Measurements from ENCODE around the gene SETSIP.

- TF ChIP-seq, protein P1, sequence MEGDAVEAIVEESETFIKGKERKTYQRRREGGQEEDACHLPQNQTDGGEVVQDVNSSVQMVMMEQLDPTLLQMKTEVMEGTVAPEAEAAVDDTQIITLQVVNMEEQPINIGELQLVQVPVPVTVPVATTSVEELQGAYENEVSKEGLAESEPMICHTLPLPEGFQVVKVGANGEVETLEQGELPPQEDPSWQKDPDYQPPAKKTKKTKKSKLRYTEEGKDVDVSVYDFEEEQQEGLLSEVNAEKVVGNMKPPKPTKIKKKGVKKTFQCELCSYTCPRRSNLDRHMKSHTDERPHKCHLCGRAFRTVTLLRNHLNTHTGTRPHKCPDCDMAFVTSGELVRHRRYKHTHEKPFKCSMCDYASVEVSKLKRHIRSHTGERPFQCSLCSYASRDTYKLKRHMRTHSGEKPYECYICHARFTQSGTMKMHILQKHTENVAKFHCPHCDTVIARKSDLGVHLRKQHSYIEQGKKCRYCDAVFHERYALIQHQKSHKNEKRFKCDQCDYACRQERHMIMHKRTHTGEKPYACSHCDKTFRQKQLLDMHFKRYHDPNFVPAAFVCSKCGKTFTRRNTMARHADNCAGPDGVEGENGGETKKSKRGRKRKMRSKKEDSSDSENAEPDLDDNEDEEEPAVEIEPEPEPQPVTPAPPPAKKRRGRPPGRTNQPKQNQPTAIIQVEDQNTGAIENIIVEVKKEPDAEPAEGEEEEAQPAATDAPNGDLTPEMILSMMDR (IDR thresholded peaks at IDR 0.05): no peak
- TF ChIP-seq POLR2A (IDR thresholded peaks at IDR 0.05) (no peak), EP300 (IDR thresholded peaks at IDR 0.05) (no peak)
Measured at GRCh38 chr1:92095874-92096273, 20.7 kb upstream of the SETSIP start.
